ENCODE data around the gene SPTBN2.
A peak's percentile ranks its signal among the peaks of the same experiment; 100 is the strongest.

The SPTBN2 gene

DNA sequence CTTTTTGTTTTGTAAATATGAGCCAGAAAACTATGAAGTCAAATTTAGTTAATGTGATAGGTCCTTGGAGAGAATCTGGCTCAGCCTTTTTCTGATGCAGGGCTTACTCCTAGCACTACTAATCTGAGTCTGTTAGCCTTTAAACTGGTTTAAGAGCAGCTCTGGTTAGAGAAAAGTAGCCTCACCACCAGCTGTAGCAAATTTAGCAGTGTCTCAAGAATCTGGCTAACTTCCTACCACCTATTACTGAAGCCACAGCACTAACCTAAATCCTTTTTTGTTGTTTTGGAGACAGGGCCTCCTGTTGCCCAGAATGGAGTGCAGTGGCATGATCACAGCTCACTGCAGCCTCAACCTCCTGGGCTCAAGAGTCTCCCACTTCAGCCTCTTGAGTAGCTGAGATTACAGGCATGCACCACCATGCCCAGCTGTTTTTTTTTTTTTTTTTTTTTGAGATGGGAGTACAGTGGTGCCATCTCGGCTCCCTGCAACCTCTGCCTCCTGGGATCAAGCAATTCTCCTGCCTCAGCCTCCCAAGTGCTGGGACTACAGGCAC, 65.2 kb downstream of the SPTBN2 start:
- H3K4me2 ChIP-seq (ENCODE audit: low read depth, low read length, poor library complexity, severe bottlenecking) = no peak overlapping the region
- H3K27me3 ChIP-seq (ENCODE audit: low read length) = no peaks in the 10 kb centered on the region
- peaks cover 46% of the 10 kb centered on the region for H3K79me2 ChIP-seq (ENCODE audit: insufficient read depth, low read length)
- H3K9ac ChIP-seq (ENCODE audit: low read length) = no peak overlapping the region
- no peaks in the 10 kb centered on the region for H4K20me1 ChIP-seq (ENCODE audit: low read depth, low read length)
- H3K27ac ChIP-seq (ENCODE audit: low read depth, low read length) = no peak overlapping the region
- no peak overlapping the region for H3K4me3 ChIP-seq (ENCODE audit: insufficient read depth, low read length, poor library complexity, severe bottlenecking)
- no peaks in the 10 kb centered on the region for H3K9me2 ChIP-seq (replicated peaks; ENCODE audit: insufficient read depth, low read length)
- H2AFZ ChIP-seq (ENCODE audit: low read depth, low read length, severe bottlenecking) = no peak overlapping the region
- TF ChIP-seq, protein P1, sequence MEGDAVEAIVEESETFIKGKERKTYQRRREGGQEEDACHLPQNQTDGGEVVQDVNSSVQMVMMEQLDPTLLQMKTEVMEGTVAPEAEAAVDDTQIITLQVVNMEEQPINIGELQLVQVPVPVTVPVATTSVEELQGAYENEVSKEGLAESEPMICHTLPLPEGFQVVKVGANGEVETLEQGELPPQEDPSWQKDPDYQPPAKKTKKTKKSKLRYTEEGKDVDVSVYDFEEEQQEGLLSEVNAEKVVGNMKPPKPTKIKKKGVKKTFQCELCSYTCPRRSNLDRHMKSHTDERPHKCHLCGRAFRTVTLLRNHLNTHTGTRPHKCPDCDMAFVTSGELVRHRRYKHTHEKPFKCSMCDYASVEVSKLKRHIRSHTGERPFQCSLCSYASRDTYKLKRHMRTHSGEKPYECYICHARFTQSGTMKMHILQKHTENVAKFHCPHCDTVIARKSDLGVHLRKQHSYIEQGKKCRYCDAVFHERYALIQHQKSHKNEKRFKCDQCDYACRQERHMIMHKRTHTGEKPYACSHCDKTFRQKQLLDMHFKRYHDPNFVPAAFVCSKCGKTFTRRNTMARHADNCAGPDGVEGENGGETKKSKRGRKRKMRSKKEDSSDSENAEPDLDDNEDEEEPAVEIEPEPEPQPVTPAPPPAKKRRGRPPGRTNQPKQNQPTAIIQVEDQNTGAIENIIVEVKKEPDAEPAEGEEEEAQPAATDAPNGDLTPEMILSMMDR (IDR thresholded peaks at IDR 0.05; ENCODE audit: insufficient read depth, low read length, poor library complexity, severe bottlenecking) = no peak
- no peak for TF ChIP-seq EZH2phosphoT487 (conservative IDR thresholded peaks at IDR 0.05; ENCODE audit: low read length)
- H3K9me3 ChIP-seq (ENCODE audit: insufficient read depth, low read length) = no peaks in the 10 kb centered on the region
- peaks cover 7% of the 10 kb centered on the region; the same call in 1 of the 2 replicates for H3K36me3 ChIP-seq (ENCODE audit: low read length)
- peaks cover 35% of the 10 kb centered on the region for H3F3A ChIP-seq (ENCODE audit: insufficient read depth)

DNA sequence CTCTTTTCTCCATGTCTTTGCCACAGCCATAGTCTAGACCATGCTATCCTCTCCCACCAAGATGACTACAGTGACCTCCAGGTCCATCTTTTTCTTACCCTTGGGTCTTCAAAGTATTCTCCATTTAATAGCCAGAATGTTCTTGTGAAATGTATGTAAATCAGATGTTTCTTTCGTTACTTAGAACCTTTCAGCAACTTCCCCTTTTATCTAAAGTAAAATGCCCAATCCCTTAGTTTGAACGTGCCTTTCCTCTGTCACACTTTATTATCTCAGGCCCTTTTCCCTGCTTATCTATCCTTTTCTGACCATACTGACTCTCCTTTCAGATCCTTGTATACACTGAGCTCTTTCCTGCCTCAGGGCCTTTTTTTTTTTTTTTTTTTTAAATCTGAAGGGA, 69.3 kb downstream of the SPTBN2 start:
- Histone ChIP-seq H3K9ac (ENCODE audit: low read length) (peak overlapping the region; percentile 9; the same call in 1 of the 2 replicates), H3K9me3 (ENCODE audit: insufficient read depth, low read length) (no peaks in the 10 kb centered on the region), H3K9me2 (replicated peaks; ENCODE audit: insufficient read depth, low read length) (no peaks in the 10 kb centered on the region), H2AFZ (ENCODE audit: low read depth, low read length, severe bottlenecking) (no peak overlapping the region), H3K4me3 (ENCODE audit: insufficient read depth, low read length, poor library complexity, severe bottlenecking) (no peak overlapping the region), H3K27me3 (ENCODE audit: low read length) (no peaks in the 10 kb centered on the region), H4K20me1 (ENCODE audit: low read depth, low read length) (no peaks in the 10 kb centered on the region), H3F3A (ENCODE audit: insufficient read depth) (peaks cover 51% of the 10 kb centered on the region), H3K27ac (ENCODE audit: low read depth, low read length) (peak overlapping the region; percentile 85), H3K4me2 (ENCODE audit: low read depth, low read length, poor library complexity, severe bottlenecking) (peak overlapping the region; percentile 42), H3K36me3 (ENCODE audit: low read length) (peaks cover 4% of the 10 kb centered on the region; the same call in 1 of the 2 replicates), H3K79me2 (ENCODE audit: insufficient read depth, low read length) (peaks cover 25% of the 10 kb centered on the region; the same call in 1 of the 2 replicates)
- TF ChIP-seq, protein P1 (IDR thresholded peaks at IDR 0.05; ENCODE audit: insufficient read depth, low read length, poor library complexity, severe bottlenecking) = no peak
- no peak for TF ChIP-seq EZH2phosphoT487 (conservative IDR thresholded peaks at IDR 0.05; ENCODE audit: low read length)

DNA sequence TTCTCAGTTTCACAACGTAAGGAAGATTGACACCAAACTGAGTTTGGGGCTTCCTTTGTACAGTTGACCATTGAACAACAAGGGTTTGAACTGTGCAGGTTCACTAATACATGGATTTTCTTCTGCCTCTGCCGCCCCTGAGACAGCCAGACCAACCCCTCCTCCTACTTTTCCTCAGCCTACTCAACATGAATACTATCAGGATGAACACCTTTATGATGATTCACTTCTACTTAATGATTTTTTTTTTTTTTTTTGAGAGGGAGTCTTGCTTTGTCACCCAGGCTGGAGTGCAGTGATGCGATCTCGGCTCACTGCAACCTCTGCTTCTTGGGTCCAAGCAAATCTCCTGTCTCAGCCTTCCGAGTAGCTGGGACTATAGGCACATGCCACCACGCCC, 75.9 kb downstream of the SPTBN2 start:
- Histone ChIP-seq H3K9ac (ENCODE audit: low read length) (no peak overlapping the region), H3K9me2 (replicated peaks; ENCODE audit: insufficient read depth, low read length) (no peaks in the 10 kb centered on the region), H4K20me1 (ENCODE audit: low read depth, low read length) (0 out of 2 replicates have a peak, but pooled peaks cover 4% of the 10 kb centered on the region), H3F3A (ENCODE audit: insufficient read depth) (peaks cover 19% of the 10 kb centered on the region), H3K27ac (ENCODE audit: low read depth, low read length) (no peak overlapping the region), H3K27me3 (ENCODE audit: low read length) (no peaks in the 10 kb centered on the region), H3K9me3 (ENCODE audit: insufficient read depth, low read length) (no peaks in the 10 kb centered on the region), H2AFZ (ENCODE audit: low read depth, low read length, severe bottlenecking) (no peak overlapping the region), H3K4me2 (ENCODE audit: low read depth, low read length, poor library complexity, severe bottlenecking) (no peak overlapping the region), H3K79me2 (ENCODE audit: insufficient read depth, low read length) (peaks cover 24% of the 10 kb centered on the region), H3K4me3 (ENCODE audit: insufficient read depth, low read length, poor library complexity, severe bottlenecking) (no peak overlapping the region), H3K36me3 (ENCODE audit: low read length) (0 out of 2 replicates have a peak, but pooled peaks cover 5% of the 10 kb centered on the region)
- TF ChIP-seq EZH2phosphoT487 (conservative IDR thresholded peaks at IDR 0.05; ENCODE audit: low read length) = no peak
- TF ChIP-seq, protein P1 (IDR thresholded peaks at IDR 0.05; ENCODE audit: insufficient read depth, low read length, poor library complexity, severe bottlenecking) = no peak

All from SU-DHL-6 (cell line).